GM19239 (cell line): ENCODE measurements around the gene DHRS9.
"Not testable (repeated sequence)": the region's sequence is repeated elsewhere in the genome, so short reads cannot be mapped to it uniquely, and the experiment has no call there.

Source experiments
- DNase-seq: peaks from one replicate; pipeline ENCODE4 v3.0.0; 2011; ENCODE audit warnings: low spot score; ENCODE audit not compliant: insufficient read length
- FAIRE-seq: peaks from 2 replicates; lab custom pipeline; 2011; peaks lifted over from hg19 to GRCh38; lab: Jason Lieb, UNC

The DHRS9 gene

GRCh38 chr2:169064199-169064598 lies 5.2 kb upstream of the DHRS9 start:
- FAIRE-seq, DNase-seq: not testable (repeated sequence)

- DNase-seq (no peak), FAIRE-seq (no peak)
Observed at GRCh38 chr2:169065422-169065821, 3.9 kb upstream of the DHRS9 start.

- DNase-seq = no peak
- FAIRE-seq = no peak
Observed at GRCh38 chr2:169065864-169066517, 3.4 kb upstream of the DHRS9 start.

GRCh38 chr2:169066897-169067296 lies 2.5 kb upstream of the DHRS9 start:
- FAIRE-seq = no peak

GRCh38 chr2:169069833-169070232 lies 470 bp downstream of the DHRS9 start:
- DNase-seq = no peak
- FAIRE-seq = no peak

More at GRCh38 chr2:169066897-169067296, 2.5 kb upstream of the DHRS9 start:
- no peak for DNase-seq

- DNase-seq (no peak), FAIRE-seq (no peak)
Observed at GRCh38 chr2:169071455-169071854, 2.1 kb downstream of the DHRS9 start.

GRCh38 chr2:169072163-169072925 lies 3.0 kb downstream of the DHRS9 start:
- FAIRE-seq = peak; percentile 75
- DNase-seq = no peak

GRCh38 chr2:169073211-169073962 lies 4.0 kb downstream of the DHRS9 start:
- DNase-seq (no peak), FAIRE-seq (peak; percentile 8)

- peak; percentile 92 for FAIRE-seq
Observed at GRCh38 chr2:169073963-169074751, 4.8 kb downstream of the DHRS9 start.

GRCh38 chr2:169077674-169078240 lies 8.4 kb downstream of the DHRS9 start:
- DNase-seq = no peak
- no peak for FAIRE-seq

More at GRCh38 chr2:169073963-169074751, 4.8 kb downstream of the DHRS9 start:
- DNase-seq = no peak

- peak; percentile 21 for DNase-seq
Observed at GRCh38 chr2:169080250-169081069, 11.1 kb downstream of the DHRS9 start.

GRCh38 chr2:169081551-169081950 lies 12.2 kb downstream of the DHRS9 start:
- DNase-seq (no peak), FAIRE-seq (no peak)

More at GRCh38 chr2:169080250-169081069, 11.1 kb downstream of the DHRS9 start:
- peak; percentile 33 for FAIRE-seq

- peak; percentile 42 for FAIRE-seq
- DNase-seq = no peak
Observed at GRCh38 chr2:169082995-169083394, 13.6 kb downstream of the DHRS9 start.

- FAIRE-seq (no peak), DNase-seq (no peak)
Observed at GRCh38 chr2:169086893-169087467, 17.6 kb downstream of the DHRS9 start.

- FAIRE-seq (no peak), DNase-seq (no peak)
Observed at GRCh38 chr2:169087757-169088379, 18.5 kb downstream of the DHRS9 start.

GRCh38 chr2:169089182-169089581 lies 19.8 kb downstream of the DHRS9 start:
- FAIRE-seq (no peak), DNase-seq (no peak)

GRCh38 chr2:169090133-169090820 lies 20.9 kb downstream of the DHRS9 start:
- FAIRE-seq = no peak
- DNase-seq = no peak

GRCh38 chr2:169091256-169091655 lies 21.9 kb downstream of the DHRS9 start:
- no peak for DNase-seq
- no peak for FAIRE-seq
